ENCODE results near the gene DUS4L.

DNA sequence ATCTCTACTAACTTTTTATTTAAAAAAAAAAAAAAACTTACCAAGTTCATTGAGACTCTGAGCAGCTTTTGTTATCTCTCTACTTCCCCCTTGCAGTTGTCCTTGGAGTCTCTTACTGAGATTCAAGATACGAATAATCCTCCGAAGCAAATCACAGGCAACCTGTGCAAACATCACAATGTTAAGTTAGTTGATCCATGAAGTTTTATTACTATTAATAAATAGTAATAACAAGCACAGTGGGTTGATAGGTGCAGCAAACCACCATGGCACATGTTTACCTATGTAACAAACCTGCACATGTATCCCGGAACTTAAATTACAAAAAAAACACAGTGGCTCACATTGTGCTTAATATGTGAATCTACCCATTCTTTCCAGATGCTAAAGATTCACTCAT, 36.6 kb upstream of the DUS4L start:
- TF ChIP-seq SP140L (CRISPR knock-in tag; IDR thresholded peaks at IDR 0.05; ENCODE audit: borderline replicate concordance) (no peak), XRCC5 (optimal IDR thresholded peaks at IDR 0.05; ENCODE audit: low read length) (no peak), RXRA (CRISPR knock-in tag; IDR thresholded peaks at IDR 0.05) (no peak)
